ENCODE measurements around the gene CCDC82.

- TF ChIP-seq ZNF274 (IDR thresholded peaks at IDR 0.05; ENCODE audit: low read depth, low read length), result no peak
- no peak for TF ChIP-seq YY1 (IDR thresholded peaks at IDR 0.05; ENCODE audit: insufficient read depth, insufficient read length)
Measured at GRCh38 chr11:96390488-96390792, 728 bp upstream of the CCDC82 start.

All from NT2/D1 (cell line).